ENCODE measurements around the gene PSMD13. TPM values are rescaled to one million over a fixed set of nuclear protein-coding genes. Genes with fewer than 3 reads are reported as not detected.

PSMD13 gene
- total RNA-seq, 4 donors from 2014 or later: 69.6 to 124 (median 78.2) TPM

DNA sequence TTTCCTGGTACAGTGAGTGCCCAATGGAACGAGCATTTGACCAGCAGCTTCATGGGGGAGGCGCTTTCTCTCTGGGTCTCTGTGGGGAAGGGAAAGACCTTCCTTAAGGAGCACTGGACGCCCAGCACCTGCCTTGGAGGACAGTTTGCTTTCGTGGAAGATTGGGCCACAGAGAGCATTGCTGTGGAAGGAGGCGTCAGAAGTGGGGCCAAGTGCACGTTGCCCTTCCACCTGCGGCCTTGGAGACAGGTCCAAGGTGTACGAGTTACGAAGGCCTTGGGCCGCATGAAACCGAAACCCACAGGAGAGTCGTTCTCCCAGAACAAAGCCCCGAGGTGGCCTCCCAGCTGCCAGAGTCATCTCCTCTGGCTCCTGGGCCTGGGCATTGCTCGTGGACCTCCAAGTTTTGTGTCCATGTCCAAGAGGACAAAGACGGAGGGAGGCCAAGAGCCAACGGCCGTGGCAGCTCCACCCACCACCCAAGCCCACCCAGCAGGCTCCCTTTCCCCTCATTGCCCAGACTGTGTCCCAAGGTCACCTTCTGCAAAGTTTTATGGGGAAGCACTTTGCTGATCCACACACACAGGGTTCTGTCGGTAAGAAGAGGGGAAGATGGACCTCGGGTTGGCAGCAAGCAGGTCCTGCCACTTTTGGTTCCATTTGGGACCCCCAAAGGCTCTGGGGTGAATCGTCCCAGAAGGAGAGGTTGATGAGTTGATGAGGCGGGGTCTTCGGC, 35.6 kb downstream of the PSMD13 start:
- TF ChIP-seq, protein P1, sequence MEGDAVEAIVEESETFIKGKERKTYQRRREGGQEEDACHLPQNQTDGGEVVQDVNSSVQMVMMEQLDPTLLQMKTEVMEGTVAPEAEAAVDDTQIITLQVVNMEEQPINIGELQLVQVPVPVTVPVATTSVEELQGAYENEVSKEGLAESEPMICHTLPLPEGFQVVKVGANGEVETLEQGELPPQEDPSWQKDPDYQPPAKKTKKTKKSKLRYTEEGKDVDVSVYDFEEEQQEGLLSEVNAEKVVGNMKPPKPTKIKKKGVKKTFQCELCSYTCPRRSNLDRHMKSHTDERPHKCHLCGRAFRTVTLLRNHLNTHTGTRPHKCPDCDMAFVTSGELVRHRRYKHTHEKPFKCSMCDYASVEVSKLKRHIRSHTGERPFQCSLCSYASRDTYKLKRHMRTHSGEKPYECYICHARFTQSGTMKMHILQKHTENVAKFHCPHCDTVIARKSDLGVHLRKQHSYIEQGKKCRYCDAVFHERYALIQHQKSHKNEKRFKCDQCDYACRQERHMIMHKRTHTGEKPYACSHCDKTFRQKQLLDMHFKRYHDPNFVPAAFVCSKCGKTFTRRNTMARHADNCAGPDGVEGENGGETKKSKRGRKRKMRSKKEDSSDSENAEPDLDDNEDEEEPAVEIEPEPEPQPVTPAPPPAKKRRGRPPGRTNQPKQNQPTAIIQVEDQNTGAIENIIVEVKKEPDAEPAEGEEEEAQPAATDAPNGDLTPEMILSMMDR (IDR thresholded peaks at IDR 0.05): no peak

DNA sequence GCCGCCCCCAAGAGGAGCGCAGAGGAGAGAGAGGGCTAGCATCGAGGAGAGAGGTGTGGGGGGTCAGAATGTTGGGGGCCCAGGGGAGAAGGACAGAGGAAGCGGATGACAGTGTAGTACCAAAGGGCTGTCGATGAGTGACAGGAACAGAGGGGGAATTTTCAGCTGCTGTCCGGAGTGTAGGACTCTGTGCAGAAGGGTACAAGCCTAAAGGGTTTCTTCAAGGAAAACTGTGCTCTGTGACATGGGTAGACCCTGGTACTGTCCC, 36.1 kb downstream of the PSMD13 start:
- TF ChIP-seq, protein P1 (IDR thresholded peaks at IDR 0.05): no peak
- no peak for ATAC-seq (ENCODE audit: low FRiP score)
- DNase-seq (ENCODE audit: low spot score): no peak

More for the DNA sequence above, 35.6 kb downstream of the PSMD13 start:
- ATAC-seq (ENCODE audit: low FRiP score) (no peak), DNase-seq (ENCODE audit: low spot score) (no peak)

DNA sequence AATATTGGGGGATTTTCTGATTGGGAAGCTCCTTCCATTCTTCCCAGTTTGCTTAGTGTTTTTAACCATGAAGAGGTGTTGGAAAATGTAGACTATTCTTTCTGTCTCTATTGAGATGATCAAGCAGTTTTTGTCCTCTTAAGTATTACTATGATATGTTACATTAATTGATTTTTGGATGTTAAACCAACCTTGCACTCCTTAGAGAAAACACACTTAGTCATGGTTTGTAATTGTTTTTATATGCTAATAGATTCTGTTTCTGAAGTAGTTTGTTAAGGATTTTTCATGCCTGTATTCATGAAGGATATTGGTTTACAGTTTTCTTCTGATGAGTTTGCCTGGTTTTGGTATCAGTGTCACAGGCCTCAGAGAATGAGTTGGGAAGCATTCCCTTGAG, 39.4 kb downstream of the PSMD13 start:
- ATAC-seq (ENCODE audit: low FRiP score) (no peak), DNase-seq (ENCODE audit: low spot score) (no peak)
- TF ChIP-seq, protein P1 (IDR thresholded peaks at IDR 0.05): no peak

DNA sequence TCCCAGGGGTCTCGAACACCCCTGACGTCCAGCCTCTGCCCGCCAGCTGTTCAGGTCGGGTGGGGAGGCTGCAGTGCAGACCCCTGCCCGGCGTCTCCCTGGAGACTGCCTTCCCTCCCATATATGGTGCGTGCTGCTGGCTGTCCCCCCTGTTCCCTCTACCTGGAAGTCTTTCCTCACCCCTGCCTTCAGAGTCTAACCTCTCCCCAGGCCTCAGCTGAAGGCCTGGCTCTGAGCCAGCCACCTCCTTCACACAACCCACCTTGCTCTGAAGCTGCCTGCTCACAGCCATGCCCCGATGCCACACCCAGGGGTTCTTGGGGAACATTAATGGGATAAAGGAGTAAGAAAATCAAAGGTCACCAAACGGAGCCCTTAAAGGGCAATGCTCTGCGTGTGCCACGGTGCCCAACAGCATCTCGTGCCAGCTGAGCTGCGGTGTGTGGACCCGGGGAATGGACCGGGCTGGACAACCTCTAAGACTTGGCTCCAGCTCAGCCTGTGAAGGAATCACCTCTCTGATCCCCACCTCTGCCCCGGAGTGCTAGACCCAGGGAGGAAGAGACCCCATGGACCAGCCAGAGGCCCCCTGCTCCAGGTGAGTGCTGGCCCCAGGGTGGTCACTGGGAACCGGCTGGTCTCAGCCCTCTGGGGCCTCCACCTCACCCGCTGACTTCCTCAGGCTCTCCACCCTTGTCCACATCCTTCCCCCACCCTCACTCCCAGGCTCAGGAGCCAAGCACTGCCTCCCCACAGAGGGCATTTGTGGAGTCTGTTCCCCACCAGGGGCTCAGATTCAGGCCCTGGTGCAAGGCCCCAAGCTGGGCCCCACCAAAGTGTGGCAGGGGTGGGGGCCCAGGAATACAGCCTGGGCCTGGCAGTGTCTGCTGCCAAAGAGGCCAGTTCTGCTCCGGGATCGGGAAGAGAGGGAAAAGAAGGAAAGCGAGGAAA, 41.5 kb downstream of the PSMD13 start, which contains the start of gene NLRP6:
NLRP6 (plus strand) TSS at position 407 of the 951 bp plus-strand sequence; CDS start at position 570, 163 bp downstream.
- ATAC-seq (ENCODE audit: low FRiP score) (no peak), DNase-seq (ENCODE audit: low spot score) (no peak)

DNA sequence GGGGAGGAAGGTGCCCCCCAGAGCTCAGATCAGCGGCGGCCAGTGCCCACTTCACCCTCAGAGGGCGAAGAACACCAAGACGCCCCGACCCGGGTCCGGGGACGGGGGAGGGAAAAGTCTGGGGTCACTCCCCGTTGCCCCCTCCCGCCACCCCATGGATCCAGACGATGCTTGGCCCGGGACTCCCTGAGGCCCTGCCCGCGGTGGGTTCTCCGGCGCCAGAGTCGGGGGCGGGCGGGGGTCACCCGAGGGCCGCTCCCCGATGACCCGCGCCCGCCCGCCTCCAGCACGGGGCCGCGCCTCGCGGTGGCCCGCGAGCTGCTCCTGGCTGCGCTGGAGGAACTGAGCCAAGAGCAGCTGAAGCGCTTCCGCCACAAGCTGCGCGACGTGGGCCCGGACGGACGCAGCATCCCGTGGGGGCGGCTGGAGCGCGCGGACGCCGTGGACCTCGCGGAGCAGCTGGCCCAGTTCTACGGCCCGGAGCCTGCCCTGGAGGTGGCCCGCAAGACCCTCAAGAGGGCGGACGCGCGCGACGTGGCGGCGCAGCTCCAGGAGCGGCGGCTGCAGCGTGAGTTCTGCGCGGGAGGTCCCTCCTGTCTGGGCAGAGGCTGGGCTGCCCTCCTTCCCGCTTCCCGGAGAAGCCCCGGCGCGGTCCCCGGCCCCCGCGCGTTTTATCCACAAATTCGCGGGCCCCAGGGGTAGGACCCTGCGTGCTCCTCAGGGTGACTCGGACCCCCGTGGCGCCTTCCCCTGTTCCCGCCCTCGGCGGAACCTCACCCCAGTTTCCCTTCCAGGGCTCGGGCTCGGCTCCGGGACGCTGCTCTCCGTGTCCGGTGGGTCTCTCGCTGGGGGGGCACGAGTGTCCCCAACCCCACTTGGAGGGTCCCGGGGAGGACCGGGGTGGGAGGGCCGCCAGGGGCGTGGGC, 42.5 kb downstream of the PSMD13 start:
- ATAC-seq (ENCODE audit: low FRiP score): no peak
- TF ChIP-seq, protein P1 (IDR thresholded peaks at IDR 0.05): no peak
- no peak for DNase-seq (ENCODE audit: low spot score)

More for the DNA sequence above, 41.5 kb downstream of the PSMD13 start, which contains the start of gene NLRP6:
- TF ChIP-seq, protein P1 (IDR thresholded peaks at IDR 0.05): no peak

DNA sequence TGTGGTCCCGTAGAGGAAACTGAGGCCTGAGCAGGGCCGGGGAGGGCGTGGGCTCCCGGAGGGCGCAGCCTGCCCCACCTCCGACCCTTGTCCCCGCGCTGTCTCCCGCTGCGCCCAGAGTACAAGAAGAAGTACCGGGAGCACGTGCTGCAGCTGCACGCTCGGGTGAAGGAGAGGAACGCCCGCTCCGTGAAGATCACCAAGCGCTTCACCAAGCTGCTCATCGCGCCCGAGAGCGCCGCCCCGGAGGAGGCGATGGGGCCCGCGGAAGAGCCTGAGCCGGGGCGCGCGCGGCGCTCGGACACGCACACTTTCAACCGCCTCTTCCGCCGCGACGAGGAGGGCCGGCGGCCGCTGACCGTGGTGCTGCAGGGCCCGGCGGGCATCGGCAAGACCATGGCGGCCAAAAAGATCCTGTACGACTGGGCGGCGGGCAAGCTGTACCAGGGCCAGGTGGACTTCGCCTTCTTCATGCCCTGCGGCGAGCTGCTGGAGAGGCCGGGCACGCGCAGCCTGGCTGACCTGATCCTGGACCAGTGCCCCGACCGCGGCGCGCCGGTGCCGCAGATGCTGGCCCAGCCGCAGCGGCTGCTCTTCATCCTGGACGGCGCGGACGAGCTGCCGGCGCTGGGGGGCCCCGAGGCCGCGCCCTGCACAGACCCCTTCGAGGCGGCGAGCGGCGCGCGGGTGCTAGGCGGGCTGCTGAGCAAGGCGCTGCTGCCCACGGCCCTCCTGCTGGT, 43.4 kb downstream of the PSMD13 start:
- ATAC-seq (ENCODE audit: low FRiP score) (no peak), DNase-seq (ENCODE audit: low spot score) (no peak)
- TF ChIP-seq, protein P1 (IDR thresholded peaks at IDR 0.05): no peak

All from omental fat pad (tissue), 4 donors.